MCF 10A (cell line): ENCODE data around the gene TSHB. TPM values are rescaled to one million over a fixed set of nuclear protein-coding genes. Genes with fewer than 3 reads are reported as not detected.

Experiments
- BruUV-seq: library from RNA; stranded (reverse); fragments of 400-500 nt; replicated peaks from 2 replicates; lab custom pipeline; 2021; lab: Mats Ljungman, UMichigan
- CTCF ChIA-PET: fragments of 300-600 bp; sonication (Branson Sonifier 250); formaldehyde crosslinking; extraction: SDS; loops from one replicate; lab custom pipeline; 2021; ENCODE audit warnings: antibody characterized with exemption, inconsistent platforms; lab: Yijun Ruan, JAX
- POLR2A ChIA-PET: fragments of 300-600, 350-650 bp; sonication (Branson Sonifier 250); formaldehyde crosslinking; extraction: SDS; loops from one replicate; lab custom pipeline; 2020; ENCODE audit warnings: antibody characterized with exemption, inconsistent platforms; lab: Yijun Ruan, JAX
- DNase-seq: peaks from one replicate; pipeline ENCODE4 v3.0.0-alpha.2; 2018; ENCODE audit not compliant: unreplicated experiment
- H3K27ac Mint-ChIP-seq: one replicate; pipeline ENCODE4 v1.8.0; 2022; ENCODE audit warnings: mild to moderate bottlenecking, low read depth, mixed read lengths; ENCODE audit not compliant: unreplicated experiment
- H3K27me3 Mint-ChIP-seq: one replicate; pipeline ENCODE4 v1.8.0; 2022; ENCODE audit warnings: mixed read lengths; ENCODE audit not compliant: insufficient read depth, unreplicated experiment
- H3K36me3 Mint-ChIP-seq: one replicate; pipeline ENCODE4 v1.8.0; 2022; ENCODE audit warnings: mild to moderate bottlenecking, moderate library complexity, mixed read lengths; ENCODE audit not compliant: insufficient read depth, unreplicated experiment
- H3K4me1 Mint-ChIP-seq: one replicate; pipeline ENCODE4 v1.8.0; 2022; ENCODE audit warnings: mixed read lengths; ENCODE audit not compliant: insufficient read depth, unreplicated experiment
- H3K4me3 Mint-ChIP-seq: one replicate; pipeline ENCODE4 v1.8.0; 2022; ENCODE audit warnings: mild to moderate bottlenecking, moderate library complexity, mixed read lengths; ENCODE audit not compliant: unreplicated experiment
- H3K9me3 Mint-ChIP-seq: one replicate; pipeline ENCODE4 v1.8.0; 2022; ENCODE audit warnings: mixed read lengths; ENCODE audit not compliant: unreplicated experiment
- intact Hi-C: fragments of 100-400 bp; cut with micrococcal nuclease; formaldehyde crosslinking; loops from 2 replicates; pipeline ENCODE4 v1.14.1; 2022
- total RNA-seq: library from RNA; stranded (reverse); gene quantifications from 2 replicates; pipeline ENCODE4 v1.2.3, GENCODE V29; 2022
- TF ChIP-seq, protein P1 (sequence below): fragments of 200-600 bp; IDR thresholded peaks from one replicate; pipeline ENCODE4 v1.8.0; 2022; ENCODE audit warnings: antibody characterized with exemption, mild to moderate bottlenecking; ENCODE audit not compliant: unreplicated experiment

Gene TSHB
- total RNA-seq, 1 experiment from 2014 or later, result not detected

DNA sequence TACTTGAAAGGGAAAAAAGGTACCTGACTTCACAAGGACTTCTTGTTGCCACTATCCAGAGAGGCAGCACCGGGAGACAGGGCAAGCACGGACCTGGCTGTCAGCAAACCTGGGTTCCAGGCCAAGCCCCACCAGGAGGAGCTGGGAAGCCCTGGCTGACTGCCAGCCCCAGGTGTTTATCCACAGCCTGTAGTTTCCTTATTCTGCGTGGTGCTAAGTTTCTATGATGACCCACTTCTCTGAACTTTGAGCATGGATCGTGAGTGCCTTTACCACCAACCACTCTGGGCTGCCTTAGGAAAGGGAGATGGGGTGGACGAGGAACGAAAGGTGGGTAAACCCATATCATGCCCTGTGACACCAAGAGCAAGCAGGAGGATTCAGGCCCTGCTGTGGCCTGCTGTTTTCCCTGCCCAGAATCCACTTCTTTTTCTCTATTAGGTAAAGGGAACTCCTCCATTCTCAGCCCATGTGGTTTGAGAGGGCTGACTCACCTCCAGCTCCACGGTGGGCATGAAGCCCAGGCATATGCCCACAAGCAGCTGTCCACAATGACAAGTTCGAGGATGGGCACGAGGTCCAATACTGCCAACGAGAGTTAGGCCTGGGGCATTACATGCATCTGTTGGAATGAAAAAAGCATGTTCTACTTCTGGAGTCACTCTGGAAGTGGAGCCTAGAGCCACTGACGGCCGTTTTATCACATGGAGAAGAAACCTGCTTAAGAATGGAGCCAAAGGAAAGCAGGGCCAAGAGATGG lies 39.4 kb downstream of the TSHB start:
- intact Hi-C loops, result no loop called here
- TF ChIP-seq, protein P1, sequence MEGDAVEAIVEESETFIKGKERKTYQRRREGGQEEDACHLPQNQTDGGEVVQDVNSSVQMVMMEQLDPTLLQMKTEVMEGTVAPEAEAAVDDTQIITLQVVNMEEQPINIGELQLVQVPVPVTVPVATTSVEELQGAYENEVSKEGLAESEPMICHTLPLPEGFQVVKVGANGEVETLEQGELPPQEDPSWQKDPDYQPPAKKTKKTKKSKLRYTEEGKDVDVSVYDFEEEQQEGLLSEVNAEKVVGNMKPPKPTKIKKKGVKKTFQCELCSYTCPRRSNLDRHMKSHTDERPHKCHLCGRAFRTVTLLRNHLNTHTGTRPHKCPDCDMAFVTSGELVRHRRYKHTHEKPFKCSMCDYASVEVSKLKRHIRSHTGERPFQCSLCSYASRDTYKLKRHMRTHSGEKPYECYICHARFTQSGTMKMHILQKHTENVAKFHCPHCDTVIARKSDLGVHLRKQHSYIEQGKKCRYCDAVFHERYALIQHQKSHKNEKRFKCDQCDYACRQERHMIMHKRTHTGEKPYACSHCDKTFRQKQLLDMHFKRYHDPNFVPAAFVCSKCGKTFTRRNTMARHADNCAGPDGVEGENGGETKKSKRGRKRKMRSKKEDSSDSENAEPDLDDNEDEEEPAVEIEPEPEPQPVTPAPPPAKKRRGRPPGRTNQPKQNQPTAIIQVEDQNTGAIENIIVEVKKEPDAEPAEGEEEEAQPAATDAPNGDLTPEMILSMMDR, result no peak
- peak overlapping the region; percentile 82 for H3K27ac Mint-ChIP-seq
- H3K36me3 Mint-ChIP-seq, result peaks cover 6% of the 10 kb centered on the region
- no peaks in the 10 kb centered on the region for H3K27me3 Mint-ChIP-seq
- BruUV-seq, result no TSS peak
- H3K9me3 Mint-ChIP-seq, result no peaks in the 10 kb centered on the region
- H3K4me1 Mint-ChIP-seq, result peaks cover 33% of the 10 kb centered on the region
- ChIA-PET CTCF (interaction anchor here (0.6 to 5.2 kb wide), 6 partner anchors 10 to 1305 kb away, joined by 3 to 38 read pairs (median 3); no protein-coding TSS in a partner anchor), POLR2A (no interaction called here)
- no peak overlapping the region for H3K4me3 Mint-ChIP-seq
- peak; percentile 80 for DNase-seq

DNA sequence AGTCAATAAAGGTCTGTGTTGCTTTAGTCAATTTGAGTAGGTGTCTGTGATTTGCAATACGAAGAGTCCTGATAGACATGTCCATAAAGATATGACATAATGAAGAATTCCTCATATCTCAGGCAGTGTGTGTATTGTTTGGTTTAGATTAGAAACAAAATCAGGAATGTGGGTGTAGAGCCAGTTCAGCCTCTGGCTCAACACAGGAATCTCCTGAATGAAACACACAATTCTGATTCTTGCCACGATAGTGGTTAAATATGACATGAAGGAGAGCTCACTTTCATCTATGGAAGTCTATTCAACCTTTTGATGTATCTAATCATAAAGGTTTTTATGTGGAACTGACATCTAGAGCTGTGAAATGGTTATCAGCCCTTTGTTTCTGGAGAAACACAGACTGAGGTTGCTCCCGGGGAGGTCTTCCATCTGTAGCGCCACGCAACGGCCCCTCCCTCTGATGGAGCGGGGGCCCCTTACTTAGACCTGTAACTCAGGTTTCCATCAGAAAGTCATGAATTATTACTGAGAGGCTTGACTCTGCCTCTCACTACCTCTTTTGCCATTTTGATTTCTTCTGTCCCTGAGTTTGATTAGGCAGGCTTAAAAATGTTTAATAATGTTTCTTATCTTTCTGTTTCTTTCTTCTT lies 40.2 kb downstream of the TSHB start:
- POLR2A ChIA-PET, result no interaction called here
- Mint-ChIP-seq H3K4me3 (no peak overlapping the region), H3K9me3 (no peaks in the 10 kb centered on the region), H3K27ac (peak overlapping the region; percentile 82), H3K4me1 (peaks cover 27% of the 10 kb centered on the region), H3K36me3 (peaks cover 6% of the 10 kb centered on the region), H3K27me3 (no peaks in the 10 kb centered on the region)
- BruUV-seq, result no TSS peak
- TF ChIP-seq, protein P1, result no peak
- no peak for DNase-seq
- CTCF ChIA-PET, result interaction anchor here (0.6 to 2.9 kb wide), 3 partner anchors 43 to 1306 kb away, joined by 3 to 14 read pairs (median 3); no protein-coding TSS in a partner anchor
- intact Hi-C loops, result no loop called here

DNA sequence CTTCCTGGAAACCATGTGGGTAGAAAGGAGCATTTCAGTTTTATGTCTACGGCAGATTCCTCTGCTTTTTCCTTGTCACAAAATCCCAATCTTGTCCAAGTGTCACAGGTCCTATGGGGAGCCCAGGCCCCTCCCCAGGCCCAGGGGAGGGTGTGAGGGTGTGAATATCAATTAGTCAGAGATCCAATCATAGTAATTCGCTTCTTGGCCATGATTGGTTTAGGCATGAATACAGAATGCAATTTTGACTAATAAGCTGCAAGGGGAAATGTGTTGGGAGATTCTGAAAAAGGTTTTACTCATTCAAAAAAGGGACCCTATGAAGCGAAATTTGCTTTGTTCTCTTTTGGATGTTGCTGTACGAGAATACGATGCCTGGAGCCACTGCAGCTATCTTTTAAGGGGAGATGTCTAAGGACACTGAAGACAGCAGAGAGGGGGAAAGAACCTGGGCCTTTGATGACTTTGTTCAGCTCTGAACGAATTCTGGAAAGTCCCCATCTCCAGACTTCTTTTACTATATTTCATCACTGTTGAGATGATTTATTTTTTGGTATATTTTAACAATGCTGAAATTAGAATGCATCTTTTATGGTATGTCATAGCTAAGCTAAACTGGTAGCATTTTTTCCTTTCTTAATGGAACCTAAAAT lies 41.5 kb downstream of the TSHB start:
- intact Hi-C loops, result no loop called here
- ChIA-PET POLR2A (interaction anchor here (0.6 to 0.8 kb wide), 2 partner anchors 11 to 775 kb away, joined by 3 read pairs; no protein-coding TSS in a partner anchor), CTCF (interaction anchor here (0.6 to 1.5 kb wide), 5 partner anchors 16 to 191 kb away, joined by 3 to 6 read pairs (median 4); no protein-coding TSS in a partner anchor)
- TF ChIP-seq, protein P1, result no peak
- BruUV-seq, result no TSS peak
- Mint-ChIP-seq H3K36me3 (peaks cover 6% of the 10 kb centered on the region), H3K9me3 (no peaks in the 10 kb centered on the region), H3K4me3 (no peak overlapping the region), H3K4me1 (peaks cover 33% of the 10 kb centered on the region), H3K27ac (peak overlapping the region; percentile 40), H3K27me3 (no peaks in the 10 kb centered on the region)
- no peak for DNase-seq
